Endothelial cell of umbilical vein (primary cell): Measurements from ENCODE around the gene AUTS2.

ENCODE experiments used
- CTCF ChIP-seq, 2 donors: IDR thresholded peaks; 1 replicate in 1 of 2; 2 replicates in 1 of 2; pipeline ENCODE4 v1.5.1; 2011; ENCODE audit warnings: low read length in 2 of 2, mild to moderate bottlenecking in 2 of 2, moderate library complexity in 2 of 2, control low read depth in 1 of 2, inconsistent platforms in 1 of 2, low read depth in 1 of 2; ENCODE audit not compliant: insufficient read depth in 1 of 2; ENCODE audit errors: extremely low read depth in 1 of 2
- EZH2 ChIP-seq: IDR thresholded peaks from 2 replicates; pipeline ENCODE4 v1.6.1; 2012; ENCODE audit warnings: borderline replicate concordance, low read depth, mild to moderate bottlenecking, moderate library complexity, low read length, inconsistent platforms; ENCODE audit not compliant: severe bottlenecking
- JUN ChIP-seq: IDR thresholded peaks from 2 replicates; pipeline ENCODE4 v1.6.1; 2011; ENCODE audit warnings: borderline replicate concordance, low read depth; ENCODE audit not compliant: insufficient read length, insufficient read depth
- MAX ChIP-seq: IDR thresholded peaks from 2 replicates; pipeline ENCODE4 v1.6.1; 2011; ENCODE audit not compliant: insufficient read depth, insufficient read length
- POLR2A ChIP-seq: IDR thresholded peaks from 2 replicates; pipeline ENCODE4 v1.6.1; 2012; ENCODE audit warnings: low read depth, mild to moderate bottlenecking, control low read depth, low read length
- POLR2AphosphoS5 ChIP-seq: IDR thresholded peaks from 2 replicates; pipeline ENCODE4 v1.6.1; 2012; ENCODE audit warnings: low read depth, mild to moderate bottlenecking, control low read depth, low read length, moderate library complexity; ENCODE audit not compliant: insufficient read depth

- no peak for TF ChIP-seq EZH2
- TF ChIP-seq CTCF (IDR thresholded peaks at IDR 0.05; ENCODE audit: extremely low read depth in 1 of 2, insufficient read depth in 1 of 2, low read depth in 1 of 2, low read length in 2 of 2) = no peak
- TF ChIP-seq MAX = no peak
- no peak for TF ChIP-seq POLR2A
- TF ChIP-seq JUN = no peak
- no peak for TF ChIP-seq POLR2AphosphoS5
Observed at GRCh38 chr7:70586822-70587221, 988.5 kb downstream of the AUTS2 start.
